Measurements from ENCODE around the gene TSNAX. TPM values are rescaled to one million over a fixed set of nuclear protein-coding genes. Genes with fewer than 3 reads are reported as not detected.
"Not testable (repeated sequence)": the region's sequence is repeated elsewhere in the genome, so short reads cannot be mapped to it uniquely, and the experiment has no call there.

The TSNAX gene
- total RNA-seq, 1 donor from 2014 or later: 22.8 TPM

GRCh38 chr1:231590453-231591198 lies 62.2 kb downstream of the TSNAX start:
- intact Hi-C loops (cut with DNase I): loop anchor here (5.0 kb wide), 1 partner anchor 233 kb away; no protein-coding TSS in a partner anchor
- ATAC-seq (ENCODE audit: poor library complexity) (peak; percentile 95), DNase-seq (peak; percentile 58)

- intact Hi-C loops (cut with DNase I): loop anchor here (5.0 kb wide), 1 partner anchor 234 kb away; no protein-coding TSS in a partner anchor
- no peak for DNase-seq
- no peak for ATAC-seq (ENCODE audit: poor library complexity)
Observed at GRCh38 chr1:231591466-231591865, 63.0 kb downstream of the TSNAX start.

DNA sequence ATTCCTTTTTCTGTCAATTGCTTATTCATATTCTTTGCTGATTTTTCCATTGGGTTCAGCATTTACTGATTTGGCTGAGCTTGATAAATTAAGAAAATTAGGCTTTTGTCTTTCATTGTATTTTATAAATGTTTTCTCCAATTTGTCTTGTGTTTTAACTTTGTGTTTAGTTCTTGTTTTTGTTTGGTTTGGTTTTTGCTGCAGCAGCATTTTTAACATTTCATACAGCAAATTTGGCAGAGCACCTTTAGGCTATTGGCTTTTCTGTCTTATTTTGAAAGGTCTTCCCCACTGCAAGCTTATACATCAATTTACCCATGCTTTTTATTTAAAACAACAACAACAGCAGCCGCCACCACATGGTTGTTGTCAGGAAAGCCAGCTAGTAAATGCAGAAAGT lies 64.3 kb downstream of the TSNAX start:
- ATAC-seq (ENCODE audit: poor library complexity) (no peak), DNase-seq (no peak)
- intact Hi-C loops (cut with DNase I): loop anchor here (5.0 kb wide), 1 partner anchor 236 kb away; no protein-coding TSS in a partner anchor

DNA sequence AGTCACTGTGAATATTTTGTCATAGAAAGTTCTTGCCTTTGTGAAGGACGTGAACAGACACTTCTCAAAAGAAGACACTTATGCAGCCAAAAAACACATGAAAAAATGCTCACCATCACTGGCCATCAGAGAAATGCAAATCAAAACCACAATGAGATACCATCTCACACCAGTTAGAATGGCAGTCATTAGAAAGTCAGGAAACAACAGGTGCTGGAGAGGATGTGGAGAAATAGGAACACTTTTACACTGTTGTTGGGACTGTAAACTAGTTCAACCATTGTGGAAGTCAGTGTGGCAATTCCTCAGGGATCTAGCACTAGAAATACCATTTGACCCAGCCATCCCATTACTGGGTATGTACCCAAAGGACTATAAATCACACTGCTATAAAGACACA lies 64.8 kb downstream of the TSNAX start:
- DNase-seq; ATAC-seq (ENCODE audit: poor library complexity): not testable (repeated sequence)
- intact Hi-C loops (cut with DNase I): loop anchor here (5.0 kb wide), 1 partner anchor 236 kb away; no protein-coding TSS in a partner anchor

GRCh38 chr1:231594123-231594522 lies 65.7 kb downstream of the TSNAX start:
- intact Hi-C loops (cut with DNase I): loop anchor here (5.0 kb wide), 1 partner anchor 237 kb away; no protein-coding TSS in a partner anchor

DNA sequence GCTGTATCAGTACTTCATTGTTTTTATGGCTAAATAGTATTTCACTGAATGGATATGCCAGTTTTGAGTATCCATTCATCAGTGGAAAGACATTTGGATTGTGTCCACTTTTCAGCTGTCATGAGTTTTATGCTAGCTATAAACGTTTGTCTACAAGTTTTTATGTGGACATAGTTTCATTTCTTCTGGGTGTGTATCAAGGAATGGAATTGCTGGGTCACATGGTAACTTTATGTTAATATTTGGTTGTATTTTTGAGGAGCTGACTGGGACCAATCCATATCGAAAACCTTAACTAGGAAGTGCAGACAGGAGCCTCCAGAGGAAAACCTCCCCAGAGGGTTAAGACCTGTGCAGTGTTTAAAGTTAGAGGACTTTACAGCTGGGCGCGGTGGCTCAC lies 66.3 kb downstream of the TSNAX start:
- intact Hi-C loops (cut with DNase I): loop anchor here (5.0 kb wide), 1 partner anchor 237 kb away; no protein-coding TSS in a partner anchor
- DNase-seq: no peak
- no peak for ATAC-seq (ENCODE audit: poor library complexity)

More at GRCh38 chr1:231594123-231594522, 65.7 kb downstream of the TSNAX start:
- ATAC-seq (ENCODE audit: poor library complexity) (no peak), DNase-seq (no peak)

GRCh38 chr1:231596337-231596791 lies 67.9 kb downstream of the TSNAX start:
- no peak for DNase-seq
- intact Hi-C loops (cut with DNase I): no loop called here
- ATAC-seq (ENCODE audit: poor library complexity): no peak

GRCh38 chr1:231597971-231598370 lies 69.5 kb downstream of the TSNAX start:
- no peak for DNase-seq
- intact Hi-C loops (cut with DNase I): no loop called here
- no peak for ATAC-seq (ENCODE audit: poor library complexity)

DNA sequence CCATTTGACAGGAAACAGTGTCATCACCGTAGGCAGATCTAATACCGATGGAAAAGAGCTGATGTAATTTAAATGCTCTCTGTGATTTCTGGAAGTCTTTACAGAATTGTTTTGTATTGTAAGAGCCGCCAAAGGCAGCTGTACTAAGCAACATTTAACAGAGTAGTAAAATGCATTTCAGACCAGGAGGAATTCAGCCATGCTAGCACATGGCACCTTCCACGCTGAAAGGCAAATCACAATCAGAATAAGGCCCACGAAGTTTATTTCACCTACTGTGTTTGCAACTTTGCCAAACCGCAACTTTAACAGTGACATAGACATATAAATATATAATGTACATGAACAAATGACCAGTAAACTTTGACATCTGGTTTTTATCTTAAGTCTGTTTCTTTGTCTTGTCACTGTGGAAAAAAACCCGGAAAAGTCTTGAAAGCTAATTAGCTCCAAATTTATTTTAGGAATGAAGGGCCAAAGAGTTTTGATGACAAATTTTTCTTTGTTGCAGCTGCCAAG lies 72.0 kb downstream of the TSNAX start:
- no peak for DNase-seq
- ATAC-seq (ENCODE audit: poor library complexity): no peak
- intact Hi-C loops (cut with DNase I): no loop called here

GRCh38 chr1:231601824-231602672 lies 73.6 kb downstream of the TSNAX start:
- ATAC-seq (ENCODE audit: poor library complexity): peak; percentile 57
- intact Hi-C loops (cut with DNase I): no loop called here
- no peak for DNase-seq

- ATAC-seq (ENCODE audit: poor library complexity): no peak
- intact Hi-C loops (cut with DNase I): no loop called here
- DNase-seq: no peak
Observed at GRCh38 chr1:231602673-231602984, 74.2 kb downstream of the TSNAX start.

DNA sequence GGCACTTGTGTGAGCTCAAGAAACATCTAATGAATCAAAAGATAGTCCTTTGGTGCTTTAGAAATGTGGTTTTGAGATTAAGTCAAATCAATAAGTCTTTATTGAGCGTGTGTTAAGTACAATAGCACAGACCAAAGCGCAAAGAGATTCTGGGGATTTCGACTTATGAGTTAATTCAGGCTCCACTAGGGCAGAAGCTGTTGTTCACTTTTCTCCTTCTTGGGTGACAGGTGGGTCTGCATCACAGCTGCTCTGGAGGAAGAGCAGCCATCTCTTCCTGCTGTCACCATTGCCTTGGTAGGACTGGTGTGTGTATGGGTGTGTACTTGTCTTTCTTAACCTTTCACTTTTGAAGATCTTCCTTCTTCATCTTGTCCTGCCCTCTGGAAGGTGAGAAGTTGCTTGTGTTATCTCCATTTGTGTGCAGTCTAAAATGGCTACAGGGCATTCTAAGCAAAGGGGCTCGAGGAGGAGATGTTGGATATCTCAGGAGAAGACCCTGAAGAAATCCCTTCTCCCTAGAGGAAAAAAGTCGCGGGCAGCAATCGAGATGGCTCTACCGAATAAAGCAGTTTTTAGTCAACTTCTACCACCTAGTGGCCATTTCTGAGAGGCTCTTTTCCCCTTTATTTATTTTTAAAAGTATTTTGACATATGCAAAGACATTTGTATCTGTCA lies 75.3 kb downstream of the TSNAX start:
- DNase-seq (no peak), ATAC-seq (ENCODE audit: poor library complexity) (peak; percentile 69)
- intact Hi-C loops (cut with DNase I): no loop called here

DNA sequence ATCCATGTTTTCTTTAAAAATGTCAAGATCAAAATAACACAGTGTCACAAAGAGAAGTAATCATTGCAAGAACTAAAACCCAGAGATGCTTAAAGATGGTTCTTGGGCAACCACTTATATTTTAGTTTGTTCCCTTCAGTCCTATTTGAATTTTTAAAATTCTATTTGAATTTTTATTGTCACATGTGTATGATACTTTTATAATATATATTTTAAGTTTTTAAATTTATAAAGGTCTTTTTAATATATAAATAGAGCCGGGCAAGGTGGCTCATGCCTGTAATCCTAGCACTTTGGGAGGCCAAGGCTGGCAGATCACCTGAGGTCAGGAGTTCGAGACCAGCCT lies 75.8 kb downstream of the TSNAX start:
- DNase-seq (no peak), ATAC-seq (ENCODE audit: poor library complexity) (no peak)
- intact Hi-C loops (cut with DNase I): no loop called here

DNA sequence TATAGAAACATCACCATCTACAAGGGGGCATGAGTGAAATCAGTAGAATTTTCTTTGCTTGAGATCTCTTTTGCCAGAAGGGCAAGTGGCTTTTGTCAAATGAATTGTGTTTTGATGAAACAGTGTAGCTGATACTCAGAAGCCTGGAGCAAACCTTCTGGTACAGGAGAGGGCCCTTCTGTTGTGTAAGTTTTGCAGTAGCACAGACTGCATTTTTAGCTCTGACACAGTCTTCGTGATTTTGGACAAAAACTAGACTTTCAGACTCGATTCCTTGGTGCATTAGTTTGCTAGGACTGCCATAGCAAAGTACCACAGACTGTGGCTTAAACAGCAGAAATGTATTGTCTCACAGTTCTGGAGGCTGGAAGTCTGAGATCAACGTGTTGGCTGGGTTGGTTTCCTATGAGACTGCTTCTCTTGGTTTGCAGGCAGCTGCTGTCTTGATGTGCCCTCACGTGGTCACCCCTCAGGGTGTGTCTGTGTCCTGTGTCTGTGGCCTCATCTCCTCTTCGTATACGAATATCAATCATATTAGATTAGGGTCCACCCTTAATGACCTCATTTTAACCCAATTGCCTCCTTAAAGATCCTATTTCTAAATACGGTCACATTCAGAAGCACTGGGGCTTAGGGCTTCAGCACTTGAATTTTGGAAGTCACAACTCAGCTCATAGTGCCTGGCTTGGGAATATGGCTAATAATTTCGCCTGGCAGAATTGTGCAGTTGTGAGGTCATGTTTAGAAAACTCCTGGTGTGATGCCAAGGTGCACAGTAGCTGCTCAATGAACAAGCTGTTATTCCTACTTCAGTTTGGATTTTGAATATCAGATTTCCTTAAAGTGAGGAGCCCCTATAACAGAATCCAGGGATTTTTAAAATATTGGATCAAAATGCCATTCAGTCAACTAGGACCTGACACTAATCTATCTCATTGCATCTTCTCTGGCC lies 77.0 kb downstream of the TSNAX start:
- intact Hi-C loops (cut with DNase I): no loop called here
- DNase-seq: no peak
- ATAC-seq (ENCODE audit: poor library complexity): no peak

DNA sequence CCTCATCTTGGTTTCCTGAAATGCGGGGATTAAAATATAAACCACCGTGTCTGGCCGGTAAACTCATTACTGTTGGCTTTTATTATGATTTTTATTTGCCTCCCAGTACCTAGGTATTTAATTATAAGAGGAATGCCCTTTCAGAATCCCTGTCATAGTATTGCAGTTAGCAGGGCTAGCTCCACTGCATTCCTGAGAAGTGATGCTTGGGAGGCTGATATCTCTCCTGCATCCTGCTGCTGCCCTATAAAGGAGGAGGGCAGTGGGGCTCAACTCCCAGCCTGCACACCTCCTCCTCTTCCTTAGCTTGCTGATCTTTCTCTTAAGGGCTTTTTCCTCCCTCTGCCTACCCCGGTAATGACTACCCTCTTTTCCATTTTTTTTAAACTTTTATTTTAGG lies 78.2 kb downstream of the TSNAX start:
- ATAC-seq (ENCODE audit: poor library complexity) (no peak), DNase-seq (no peak)
- intact Hi-C loops (cut with DNase I): no loop called here

GRCh38 chr1:231610388-231610787 lies 81.9 kb downstream of the TSNAX start:
- ATAC-seq (ENCODE audit: poor library complexity): no peak
- DNase-seq: no peak
- intact Hi-C loops (cut with DNase I): no loop called here

GRCh38 chr1:231611111-231611510 lies 82.6 kb downstream of the TSNAX start:
- ATAC-seq (ENCODE audit: poor library complexity): no peak
- DNase-seq: no peak
- intact Hi-C loops (cut with DNase I): no loop called here

DNA sequence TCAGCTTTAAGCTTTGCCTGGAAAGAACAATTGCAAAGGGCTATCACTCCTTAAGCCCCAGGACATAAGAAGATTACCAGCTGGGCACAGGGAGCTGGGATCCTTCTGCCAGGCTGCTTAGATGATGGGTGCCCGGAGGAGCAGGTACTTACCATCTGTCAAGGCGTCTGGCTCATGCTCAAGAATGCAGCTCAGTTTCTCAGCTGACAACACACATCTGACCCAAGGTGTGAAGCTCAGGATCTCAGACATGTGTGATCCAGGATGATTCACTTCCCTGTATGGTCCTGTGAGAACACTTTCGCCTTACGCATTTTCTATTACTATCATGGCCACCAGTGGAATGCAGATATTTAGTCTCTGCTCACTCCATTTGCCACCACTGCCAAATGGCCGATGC lies 83.4 kb downstream of the TSNAX start:
- intact Hi-C loops (cut with DNase I): no loop called here
- DNase-seq (no peak), ATAC-seq (ENCODE audit: poor library complexity) (no peak)

Data from Right ventricle myocardium superior (tissue), 1 donor.